HG02943 (cell line): ENCODE measurements around the gene R3HDM1.

Experiments used
- ATAC-seq: cut with Tn5 transposase; IDR thresholded peaks from one replicate; pipeline ENCODE4 v1.9.1; 2021; ENCODE audit warnings: mild to moderate bottlenecking, low read depth, moderate library complexity; ENCODE audit not compliant: unreplicated experiment

The R3HDM1 gene

DNA sequence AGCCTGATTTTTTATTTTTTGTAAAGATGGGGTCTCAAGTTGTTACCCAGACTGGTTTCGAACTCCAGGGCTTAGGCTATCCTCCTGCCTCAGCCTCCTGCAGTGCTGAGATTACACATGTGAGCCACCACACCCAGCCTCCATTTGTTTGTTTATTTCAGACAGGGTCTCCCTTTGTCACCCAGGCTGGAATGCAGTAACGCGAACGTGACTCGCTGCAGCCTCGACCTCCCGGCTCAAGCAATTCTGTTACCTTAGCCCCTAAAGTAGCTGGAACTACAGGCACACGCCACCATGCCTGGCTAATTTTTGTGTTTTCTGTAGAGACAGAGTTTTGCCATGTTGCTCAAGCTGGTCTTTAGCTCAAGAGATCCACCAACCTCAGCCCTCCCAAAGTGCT is 237.6 kb downstream of the R3HDM1 start:
- ATAC-seq: no peak

DNA sequence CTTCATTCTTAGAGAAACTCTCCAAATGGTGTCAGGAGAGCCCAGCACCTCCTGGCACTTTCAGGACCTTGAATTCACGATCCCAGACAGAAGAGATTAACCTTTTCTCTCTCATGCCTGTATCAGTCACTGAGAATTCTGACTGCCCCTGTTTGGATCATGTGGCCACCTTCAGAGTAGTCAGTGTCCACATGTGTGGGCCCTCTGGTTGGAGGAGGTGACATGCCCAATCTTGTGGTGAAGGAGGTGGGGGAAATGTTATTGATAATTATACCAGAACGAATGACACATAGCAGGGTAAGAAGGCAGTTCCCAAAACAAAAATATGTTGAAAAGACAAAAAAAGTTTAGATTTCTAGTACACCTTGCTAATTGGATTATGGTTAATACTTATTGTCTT is 242.0 kb downstream of the R3HDM1 start:
- ATAC-seq: no peak

DNA sequence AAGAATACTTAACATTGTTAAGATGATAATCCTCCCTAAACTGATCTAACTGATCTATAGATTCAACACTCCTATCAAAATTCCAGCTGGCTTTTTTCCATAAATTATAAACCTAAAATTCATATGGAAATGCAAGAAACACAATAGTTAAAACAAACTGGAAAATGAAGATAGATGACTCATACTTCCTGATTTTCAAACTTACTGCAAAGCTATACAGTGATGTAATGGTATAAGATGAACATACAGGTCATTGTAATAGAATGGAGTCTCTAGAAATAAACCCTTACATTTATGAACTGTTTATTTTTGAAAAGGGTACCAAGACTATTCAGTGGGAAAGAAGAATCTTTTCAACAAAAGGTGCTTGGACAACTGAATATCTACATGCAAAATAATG is 242.6 kb downstream of the R3HDM1 start:
- no peak for ATAC-seq
